Measurements from ENCODE around the gene STUM. TPM values are rescaled to one million over a fixed set of nuclear protein-coding genes. Genes with fewer than 3 reads are reported as not detected.

STUM gene
- total RNA-seq, 4 donors from 2014 or later, result 1.4 to 4.1 (median 3.3) TPM

DNA sequence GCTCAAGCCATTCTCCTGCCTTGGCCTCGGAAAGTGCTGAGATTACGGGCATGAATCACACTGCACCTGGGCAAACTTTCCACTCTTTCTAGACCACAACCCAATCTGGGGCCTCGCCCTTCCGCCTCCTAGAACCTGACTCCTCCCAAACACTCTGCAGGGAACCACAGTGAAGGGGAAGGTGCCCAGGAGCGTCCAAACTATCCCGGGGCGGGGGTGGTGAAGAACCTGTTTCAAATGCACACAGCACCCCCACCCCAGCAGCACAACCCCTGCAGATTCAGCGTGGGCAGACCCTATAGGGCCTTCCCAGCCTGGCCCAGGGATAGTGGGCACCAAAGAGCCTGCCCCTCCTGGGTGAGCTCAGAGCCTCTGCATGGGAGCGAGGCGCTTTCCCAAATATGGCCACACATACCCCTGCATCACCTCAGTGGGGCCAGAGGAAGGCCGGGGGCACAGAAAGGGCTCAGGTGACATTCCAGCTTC is 86.9 kb downstream of the STUM start:
- TF ChIP-seq CTCF (IDR thresholded peaks at IDR 0.05), result no peak
- no peak for TF ChIP-seq EP300 (IDR thresholded peaks at IDR 0.05; ENCODE audit: low read depth)
- no peak for TF ChIP-seq POLR2A (IDR thresholded peaks at IDR 0.05)
- no peak for TF ChIP-seq POLR2AphosphoS5 (IDR thresholded peaks at IDR 0.05)
- peak overlapping the region in 3 of 4 donors; percentile 10 to 67 (median 66) for H3K27ac ChIP-seq
- in situ Hi-C loops (cut with MboI; ENCODE audit: low pct_ligation_motif_present in 1 of 4, low pct_unique_long_range_greater_than_20kb in 1 of 4, low sequenced_read_pairs in 3 of 4) (loop anchor here (5.0 to 25.0 kb wide), 4 partner anchors 187 to 802 kb away; no protein-coding TSS in a partner anchor), intact Hi-C loops (cut with DNase I; ENCODE audit: low total_unique reads) (loop anchor here (2.0 to 10.0 kb wide), 2 partner anchors 59 to 103 kb away; partner anchors contain the start of gene ITPKB)
- peaks cover 7 to 43% (median 19%) of the 10 kb centered on the region in 4 donors for H3K4me1 ChIP-seq
- WGBS, 2 donors (ENCODE audit: low coverage in 1 of 2), result 70 to 100% methylated on average over 1 to 11 of the region's 11 CpGs
- H3K9me3 ChIP-seq, result no peaks in the 10 kb centered on the region
- DNase-seq, result peak; percentile 8
- H3K4me3 ChIP-seq, result no peak overlapping the region
- no peaks in the 10 kb centered on the region for H3K36me3 ChIP-seq
- no peaks in the 10 kb centered on the region for H3K27me3 ChIP-seq

DNA sequence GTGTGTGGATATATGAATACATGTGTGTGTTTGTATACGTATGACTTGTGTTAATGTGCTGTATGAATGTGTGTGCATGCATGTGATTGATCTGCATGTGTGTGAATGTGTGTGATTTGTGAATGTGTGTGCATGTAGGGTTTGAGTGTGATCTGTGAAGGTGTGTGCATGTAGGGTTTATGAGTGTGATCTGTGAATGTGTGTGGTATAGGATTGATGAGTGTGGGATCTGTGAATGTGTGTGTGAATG is 88.2 kb downstream of the STUM start:
- Histone ChIP-seq H3K4me1 (peaks cover 7 to 39% (median 21%) of the 10 kb centered on the region in 4 donors), H3K27me3 (no peaks in the 10 kb centered on the region), H3K4me3 (no peak overlapping the region), H3K36me3 (no peaks in the 10 kb centered on the region), H3K27ac (peak overlapping the region in 1 of 4 donors; percentile 79), H3K9me3 (no peaks in the 10 kb centered on the region)
- intact Hi-C loops (cut with DNase I; ENCODE audit: low total_unique reads) (loop anchor here (10.0 kb wide), 1 partner anchor 58 kb away; no protein-coding TSS in a partner anchor), in situ Hi-C loops (cut with MboI; ENCODE audit: low pct_ligation_motif_present in 1 of 4, low pct_unique_long_range_greater_than_20kb in 1 of 4, low sequenced_read_pairs in 3 of 4) (loop anchor here (5.0 to 25.0 kb wide), 4 partner anchors 186 to 801 kb away; no protein-coding TSS in a partner anchor)
- TF ChIP-seq CTCF (IDR thresholded peaks at IDR 0.05), result no peak
- TF ChIP-seq EP300 (IDR thresholded peaks at IDR 0.05; ENCODE audit: low read depth), result no peak
- TF ChIP-seq POLR2AphosphoS5 (IDR thresholded peaks at IDR 0.05), result no peak
- TF ChIP-seq POLR2A (IDR thresholded peaks at IDR 0.05), result no peak
- no peak for DNase-seq
- 96 to 100% methylated on average over 1 of the region's 1 CpG for WGBS, 2 donors (ENCODE audit: low coverage in 1 of 2)

GRCh38 chr1:226637147-226637935 is 88.8 kb downstream of the STUM start:
- peaks cover 7 to 33% (median 21%) of the 10 kb centered on the region in 4 donors for H3K4me1 ChIP-seq
- no peaks in the 10 kb centered on the region for H3K36me3 ChIP-seq
- peak overlapping the region; percentile 20 to 79 (median 64) for H3K27ac ChIP-seq
- H3K27me3 ChIP-seq, result no peaks in the 10 kb centered on the region
- in situ Hi-C loops (cut with MboI; ENCODE audit: low pct_ligation_motif_present in 1 of 4, low pct_unique_long_range_greater_than_20kb in 1 of 4, low sequenced_read_pairs in 3 of 4), result loop anchor here (5.0 to 25.0 kb wide), 4 partner anchors 185 to 800 kb away; no protein-coding TSS in a partner anchor
- H3K9me3 ChIP-seq, result no peaks in the 10 kb centered on the region
- WGBS, 2 donors (ENCODE audit: low coverage in 1 of 2), result 77% methylated on average over 25 of the region's 29 CpGs; no CpG with 5 or more reads in 1 of the 2 donors
- peak; percentile 38 for DNase-seq
- no peak overlapping the region for H3K4me3 ChIP-seq
- peak in 4 of 5 experiments; percentile 25 to 48 (median 39) for TF ChIP-seq CTCF (IDR thresholded peaks at IDR 0.05)
- no peak for TF ChIP-seq POLR2AphosphoS5 (IDR thresholded peaks at IDR 0.05)
- intact Hi-C loops (cut with DNase I; ENCODE audit: low total_unique reads), result loop anchor here (10.0 kb wide), 1 partner anchor 57 kb away; no protein-coding TSS in a partner anchor

DNA sequence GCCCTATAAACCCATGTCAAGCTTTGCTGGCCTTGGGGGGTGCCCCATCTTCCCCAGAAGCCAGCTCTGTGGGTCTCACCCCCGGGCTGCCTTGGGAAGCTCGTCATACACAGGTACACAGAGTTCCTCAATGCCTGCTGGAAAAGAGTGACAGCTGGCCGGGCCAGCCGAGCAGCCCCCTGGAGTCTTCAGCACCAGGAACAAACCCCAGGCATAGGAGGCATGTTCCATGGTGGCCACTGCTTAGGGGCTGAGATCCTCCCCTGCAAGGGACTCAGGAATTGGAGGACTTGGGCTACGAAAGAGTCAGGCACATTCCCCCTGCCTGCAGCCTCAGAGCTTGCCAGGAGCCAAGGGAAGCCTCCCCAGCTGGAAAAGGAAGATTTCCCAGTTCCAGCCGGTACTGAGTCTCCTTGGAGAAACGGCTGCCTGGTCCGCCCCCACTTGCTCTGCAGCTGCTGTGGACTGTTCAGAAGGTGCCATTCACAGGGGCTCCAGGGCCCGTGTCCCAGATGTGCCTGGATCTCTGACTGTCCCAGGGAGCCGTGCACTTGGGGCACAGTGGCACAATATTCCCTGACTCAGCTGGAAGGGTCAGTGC is 89.5 kb downstream of the STUM start:
- peaks cover 10 to 30% (median 24%) of the 10 kb centered on the region in 4 donors for H3K4me1 ChIP-seq
- WGBS, 2 donors (ENCODE audit: low coverage in 1 of 2), result 55% methylated on average over 10 of the region's 10 CpGs; no CpG with 5 or more reads in 1 of the 2 donors
- no peaks in the 10 kb centered on the region for H3K27me3 ChIP-seq
- TF ChIP-seq POLR2A (IDR thresholded peaks at IDR 0.05), result no peak
- no peak for TF ChIP-seq POLR2AphosphoS5 (IDR thresholded peaks at IDR 0.05)
- no peak for TF ChIP-seq CTCF (IDR thresholded peaks at IDR 0.05)
- TF ChIP-seq EP300 (IDR thresholded peaks at IDR 0.05; ENCODE audit: low read depth), result no peak
- H3K27ac ChIP-seq, result peak overlapping the region; percentile 20 to 79 (median 64)
- no peaks in the 10 kb centered on the region for H3K9me3 ChIP-seq
- no peak overlapping the region for H3K4me3 ChIP-seq
- in situ Hi-C loops (cut with MboI; ENCODE audit: low pct_ligation_motif_present in 1 of 4, low pct_unique_long_range_greater_than_20kb in 1 of 4, low sequenced_read_pairs in 3 of 4), result loop anchor here (5.0 to 25.0 kb wide), 4 partner anchors 184 to 799 kb away; no protein-coding TSS in a partner anchor
- H3K36me3 ChIP-seq, result no peaks in the 10 kb centered on the region
- intact Hi-C loops (cut with DNase I; ENCODE audit: low total_unique reads), result loop anchor here (10.0 kb wide), 1 partner anchor 57 kb away; no protein-coding TSS in a partner anchor
- DNase-seq, result peak; percentile 10

All from transverse colon (tissue), 4 donors.